Caco-2 (cell line): ENCODE data around the gene KRT37. TPM values are rescaled to one million over a fixed set of nuclear protein-coding genes. Genes with fewer than 3 reads are reported as not detected.

ENCODE experiments used
- BruUV-seq: library from RNA; stranded (reverse); fragments of 400-500 nt; replicated peaks from 2 replicates; lab custom pipeline; 2021; lab: Mats Ljungman, UMichigan
- CTCF ChIA-PET: fragments of 300-600 bp; sonication (Branson Sonifier 250); formaldehyde crosslinking; loops from one replicate; lab custom pipeline; 2022; ENCODE audit warnings: antibody characterized with exemption; lab: Charles Lee
- POLR2A ChIA-PET: fragments of 300-600 bp; sonication (Branson Sonifier 250); formaldehyde crosslinking; loops from one replicate; lab custom pipeline; 2022; ENCODE audit warnings: antibody characterized with exemption; lab: Charles Lee
- DNase-seq, 2 experiments: peaks; one replicate each; pipeline versions ENCODE4 v3.0.0 to v3.0.0-alpha.2; 2020 to 2022
- H3K27me3 ChIP-seq: replicated peaks from 2 replicates; pipeline ENCODE4 v1.6.0; 2011; ENCODE audit warnings: low read length; ENCODE audit not compliant: control insufficient read depth, insufficient read depth
- H3K36me3 ChIP-seq: 2 replicates; pipeline ENCODE4 v1.5.1; 2011; ENCODE audit warnings: low read length; ENCODE audit not compliant: control insufficient read depth, insufficient read depth
- H3K4me1 ChIP-seq: fragments of 250-450 bp; sonication (Bioruptor Pico); 2 replicates; pipeline ENCODE4 v1.5.1; 2020; ENCODE audit warnings: mild to moderate bottlenecking
- H3K4me3 ChIP-seq: 2 replicates; pipeline ENCODE4 v1.5.1; 2011; ENCODE audit warnings: low read depth, mild to moderate bottlenecking, control low read depth, low read length
- H3K9me3 ChIP-seq: fragments of 250-450 bp; sonication (Bioruptor Pico); 2 replicates; pipeline ENCODE4 v1.5.1; 2020; ENCODE audit warnings: mild to moderate bottlenecking, moderate library complexity
- H3K27ac Mint-ChIP-seq: one replicate; pipeline ENCODE4 v1.8.0; 2022; ENCODE audit warnings: mixed read lengths; ENCODE audit not compliant: unreplicated experiment
- H3K27me3 Mint-ChIP-seq: one replicate; pipeline ENCODE4 v1.8.0; 2022; ENCODE audit warnings: mixed read lengths; ENCODE audit not compliant: insufficient read depth, unreplicated experiment
- H3K36me3 Mint-ChIP-seq: one replicate; pipeline ENCODE4 v1.8.0; 2022; ENCODE audit warnings: mild to moderate bottlenecking, mixed read lengths; ENCODE audit not compliant: insufficient read depth, unreplicated experiment
- H3K4me1 Mint-ChIP-seq: one replicate; pipeline ENCODE4 v1.8.0; 2022; ENCODE audit warnings: low read depth, mixed read lengths; ENCODE audit not compliant: unreplicated experiment
- H3K4me3 Mint-ChIP-seq: one replicate; pipeline ENCODE4 v1.8.0; 2022; ENCODE audit warnings: mild to moderate bottlenecking, moderate library complexity, mixed read lengths; ENCODE audit not compliant: unreplicated experiment
- H3K9me3 Mint-ChIP-seq: one replicate; pipeline ENCODE4 v1.8.0; 2022; ENCODE audit warnings: mixed read lengths; ENCODE audit not compliant: unreplicated experiment
- CTCF ChIP-seq, 2 experiments: fragments of 200-600 bp in 1 of 2; IDR thresholded peaks; 1 replicate in 1 of 2; 2 replicates in 1 of 2; pipeline versions ENCODE4 v1.5.1 to v1.8.0; 2011 to 2022; ENCODE audit warnings: antibody characterized with exemption in 1 of 2, control low read depth in 1 of 2, inconsistent platforms in 1 of 2, low read depth in 1 of 2, low read length in 1 of 2, mild to moderate bottlenecking in 1 of 2, moderate library complexity in 1 of 2; ENCODE audit not compliant: insufficient read depth in 1 of 2, severe bottlenecking in 1 of 2, unreplicated experiment in 1 of 2
- intact Hi-C: fragments of 100-400 bp; cut with micrococcal nuclease; formaldehyde crosslinking; loops from one replicate; pipeline ENCODE4 v1.10.0; 2022; ENCODE audit not compliant: unreplicated experiment
- total RNA-seq: library from RNA; stranded (reverse); gene quantifications from 2 replicates; pipeline ENCODE4 v1.2.3, GENCODE V29; 2022

Gene KRT37
- total RNA-seq, 1 experiment from 2014 or later: not detected

- no peak overlapping the region for H3K27ac Mint-ChIP-seq
- no peak for DNase-seq
- Histone ChIP-seq H3K4me3 (no peak overlapping the region), H3K36me3 (no peaks in the 10 kb centered on the region), H3K4me1 (peaks cover 19% of the 10 kb centered on the region), H3K9me3 (no peaks in the 10 kb centered on the region), H3K27me3 (no peaks in the 10 kb centered on the region)
- BruUV-seq: no TSS peak
- TF ChIP-seq CTCF (IDR thresholded peaks at IDR 0.05; ENCODE audit: insufficient read depth in 1 of 2, low read depth in 1 of 2, low read length in 1 of 2, severe bottlenecking in 1 of 2, unreplicated experiment in 1 of 2): no peak
- H3K4me1 Mint-ChIP-seq: peaks cover 15% of the 10 kb centered on the region
- H3K27me3 Mint-ChIP-seq: no peaks in the 10 kb centered on the region
- intact Hi-C loops: no loop called here
- no peaks in the 10 kb centered on the region for H3K36me3 Mint-ChIP-seq
- H3K9me3 Mint-ChIP-seq: no peaks in the 10 kb centered on the region
- CTCF ChIA-PET: no interaction called here
- POLR2A ChIA-PET: no interaction called here
- H3K4me3 Mint-ChIP-seq: no peak overlapping the region
Measured at GRCh38 chr17:41392278-41392677, 32.1 kb downstream of the KRT37 start.

DNA sequence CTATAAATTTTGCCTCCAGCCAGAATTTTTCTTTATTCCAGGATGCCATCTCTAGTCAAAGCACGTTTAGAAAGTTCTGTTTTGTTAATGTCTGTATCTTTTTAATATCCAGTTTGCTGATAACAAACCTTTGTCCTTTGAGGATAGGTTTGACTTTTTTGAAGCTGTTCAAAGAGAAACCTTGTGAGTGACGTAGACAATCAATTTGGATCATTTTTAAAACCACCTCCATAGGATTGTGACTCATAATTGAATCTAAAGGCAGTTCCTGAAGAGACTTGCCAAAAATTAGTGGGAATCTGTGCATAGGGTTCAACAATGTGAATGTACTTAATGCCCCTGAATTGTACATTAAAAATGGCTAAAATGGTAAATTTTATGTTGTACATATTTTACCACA is 32.9 kb downstream of the KRT37 start:
- Histone ChIP-seq H3K9me3 (peaks cover 2% of the 10 kb centered on the region; the same call in 1 of the 2 replicates), H3K27me3 (no peaks in the 10 kb centered on the region), H3K4me1 (peaks cover 19% of the 10 kb centered on the region), H3K4me3 (no peak overlapping the region), H3K36me3 (no peaks in the 10 kb centered on the region)
- ChIA-PET POLR2A (no interaction called here), CTCF (interaction anchor here (1.5 to 1.6 kb wide), 2 partner anchors 26 to 271 kb away, joined by 5 to 6 read pairs; no protein-coding TSS in a partner anchor)
- no peak for TF ChIP-seq CTCF (IDR thresholded peaks at IDR 0.05; ENCODE audit: insufficient read depth in 1 of 2, low read depth in 1 of 2, low read length in 1 of 2, severe bottlenecking in 1 of 2, unreplicated experiment in 1 of 2)
- H3K36me3 Mint-ChIP-seq: no peaks in the 10 kb centered on the region
- BruUV-seq: no TSS peak
- H3K4me3 Mint-ChIP-seq: no peak overlapping the region
- DNase-seq: no peak
- H3K27ac Mint-ChIP-seq: no peak overlapping the region
- H3K27me3 Mint-ChIP-seq: no peaks in the 10 kb centered on the region
- intact Hi-C loops: no loop called here
- peaks cover 6% of the 10 kb centered on the region for H3K9me3 Mint-ChIP-seq
- H3K4me1 Mint-ChIP-seq: peaks cover 15% of the 10 kb centered on the region

DNA sequence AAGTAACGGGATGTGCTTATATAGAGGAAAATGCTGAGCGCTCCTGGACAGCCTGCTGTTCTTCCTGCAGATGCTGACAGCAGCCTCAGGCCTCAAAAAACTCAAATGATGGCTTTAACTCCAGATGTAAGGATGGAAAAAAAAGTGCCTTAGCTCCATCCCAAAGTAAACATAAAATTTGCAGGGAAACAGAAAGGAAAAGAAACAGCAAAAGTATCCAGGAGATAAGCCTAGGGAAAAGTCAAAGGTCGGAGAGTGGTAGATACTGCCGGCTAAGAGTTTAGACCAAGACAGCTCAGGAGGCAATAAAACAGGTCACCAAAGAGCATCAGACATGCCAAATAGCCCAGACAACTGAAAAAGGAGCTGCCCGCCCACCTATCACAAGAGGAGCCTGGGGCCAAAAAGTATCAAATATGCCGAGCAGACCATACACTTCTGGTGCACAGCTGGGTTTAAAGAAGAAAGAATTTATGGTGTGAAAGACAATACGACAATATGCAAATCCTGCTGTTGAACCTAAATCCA is 33.9 kb downstream of the KRT37 start:
- no peaks in the 10 kb centered on the region for H3K27me3 Mint-ChIP-seq
- no TSS peak for BruUV-seq
- H3K4me1 Mint-ChIP-seq: peaks cover 15% of the 10 kb centered on the region
- no peak for TF ChIP-seq CTCF (IDR thresholded peaks at IDR 0.05; ENCODE audit: insufficient read depth in 1 of 2, low read depth in 1 of 2, low read length in 1 of 2, severe bottlenecking in 1 of 2, unreplicated experiment in 1 of 2)
- no peaks in the 10 kb centered on the region for H3K36me3 ChIP-seq
- DNase-seq: peak; percentile 43 to 62
- no peak overlapping the region for H3K4me3 ChIP-seq
- ChIA-PET CTCF (interaction anchor here (0.6 to 1.6 kb wide), 6 partner anchors 27 to 688 kb away, joined by 3 to 6 read pairs (median 4); no protein-coding TSS in a partner anchor), POLR2A (no interaction called here)
- H3K27me3 ChIP-seq: no peaks in the 10 kb centered on the region
- intact Hi-C loops: no loop called here
- peaks cover 7% of the 10 kb centered on the region; the same call in 1 of the 2 replicates for H3K9me3 ChIP-seq
- H3K9me3 Mint-ChIP-seq: peaks cover 11% of the 10 kb centered on the region
- no peak overlapping the region for H3K4me3 Mint-ChIP-seq
- no peak overlapping the region for H3K27ac Mint-ChIP-seq
- H3K4me1 ChIP-seq: peaks cover 19% of the 10 kb centered on the region
- no peaks in the 10 kb centered on the region for H3K36me3 Mint-ChIP-seq
